Left kidney (tissue), 2 donors: ENCODE results near the gene NCAPD2. TPM values are rescaled to one million over a fixed set of nuclear protein-coding genes. Genes with fewer than 3 reads are reported as not detected.
A peak's percentile ranks its signal among the peaks of the same experiment; 100 is the strongest.
"Not testable (repeated sequence)": the region's sequence is repeated elsewhere in the genome, so short reads cannot be mapped to it uniquely, and the experiment has no call there.

Source experiments
- DNase-seq: peaks from one replicate; pipeline ENCODE4 v3.0.0-alpha.2; 2013
- polyA plus RNA-seq: library from polyadenylated mRNA; unstranded; fragments of 120-200 nt; gene quantifications from one replicate; pipeline ENCODE4 v1.2.1, GENCODE V29; 2013; ENCODE audit not compliant: insufficient read length

Gene NCAPD2
- polyA plus RNA-seq, 1 donor = 83.5 TPM

DNA sequence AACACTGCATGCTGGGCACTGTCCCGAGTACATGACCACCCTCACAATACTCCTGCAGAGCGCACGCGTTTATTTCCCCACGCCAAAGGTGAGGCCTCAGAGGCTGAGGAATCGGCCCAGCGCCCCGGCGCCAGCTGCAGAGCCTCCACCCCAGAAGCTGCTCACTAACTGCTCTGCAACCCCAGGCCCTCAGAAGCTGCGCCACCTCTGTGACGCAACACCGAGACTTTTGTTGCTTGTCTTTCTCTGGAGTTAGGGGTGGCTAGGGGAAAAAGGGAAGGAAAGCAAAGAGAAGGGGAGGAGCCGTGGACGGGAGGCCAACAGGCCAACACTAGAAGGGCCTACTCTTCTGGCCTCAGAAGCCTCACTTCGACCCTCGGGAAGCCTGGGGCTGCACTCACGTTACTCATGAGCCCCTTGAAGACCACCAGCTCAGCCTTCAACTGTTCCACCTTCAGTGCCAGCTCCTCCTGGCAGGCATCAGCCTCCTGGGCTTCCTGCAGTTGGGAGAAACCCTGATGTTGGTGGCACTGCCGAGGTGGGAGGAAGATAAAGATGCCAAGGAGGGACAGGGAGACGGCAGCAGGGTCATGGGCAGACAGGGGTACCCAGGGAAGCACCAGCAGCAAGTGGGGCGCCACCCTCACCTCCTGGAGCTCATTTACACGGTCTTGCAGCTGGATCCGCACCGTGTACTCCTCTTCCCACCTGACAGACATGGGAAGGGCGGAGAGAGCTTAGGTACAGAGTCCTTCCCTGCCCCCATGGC, 56.6 kb downstream of the NCAPD2 start:
- no peak for DNase-seq

DNA sequence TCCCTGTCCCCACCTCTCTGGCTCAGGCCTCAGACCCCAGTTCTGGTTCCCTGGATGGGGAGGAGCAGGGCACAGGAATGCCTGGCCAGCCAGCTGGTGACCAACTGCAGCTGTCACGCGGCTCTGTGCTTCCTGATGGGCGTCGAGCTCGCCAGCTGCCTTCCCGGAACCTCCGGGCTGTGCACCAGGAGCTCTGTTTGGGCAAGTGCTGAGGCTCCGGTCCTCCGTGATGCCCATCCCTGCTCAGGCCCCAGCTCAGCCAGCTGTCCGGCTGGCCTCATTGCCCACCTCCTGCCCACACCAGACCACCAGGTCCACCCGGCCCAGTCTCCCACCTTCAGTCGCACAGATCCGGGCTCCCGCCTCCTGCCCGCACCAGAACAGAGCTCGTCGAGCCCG, 57.2 kb downstream of the NCAPD2 start:
- no peak for DNase-seq

DNA sequence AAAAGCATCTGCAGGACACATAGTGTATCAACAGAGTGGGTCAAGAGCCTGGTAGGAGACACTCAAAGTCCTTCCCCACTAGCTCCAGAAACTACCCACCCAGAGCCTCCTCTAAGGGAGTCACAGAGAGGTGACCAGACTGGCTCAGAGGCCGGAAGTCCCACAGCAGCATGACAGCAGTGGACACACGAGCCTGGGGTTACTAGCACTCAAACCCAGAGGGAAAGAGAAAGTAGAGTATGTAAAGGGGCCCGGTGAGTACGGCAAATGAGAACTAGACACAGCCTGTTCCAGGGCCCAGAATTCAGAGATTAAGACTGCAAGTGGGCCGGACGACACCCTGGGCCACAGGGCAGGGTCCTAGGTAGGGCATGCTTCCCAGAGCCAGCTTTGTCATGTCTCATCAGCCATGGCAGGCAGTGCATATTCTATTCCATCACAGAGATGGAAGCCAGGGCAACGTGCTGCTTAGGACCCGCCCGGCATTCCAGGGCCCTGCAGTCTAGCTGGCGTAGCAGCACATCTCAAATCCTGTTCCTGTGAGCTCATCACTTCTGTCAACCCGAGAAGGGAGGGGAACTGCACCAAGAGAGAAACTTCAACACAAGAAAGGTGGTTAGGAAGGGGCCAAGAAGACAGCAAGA, 57.7 kb downstream of the NCAPD2 start:
- DNase-seq = no peak

DNA sequence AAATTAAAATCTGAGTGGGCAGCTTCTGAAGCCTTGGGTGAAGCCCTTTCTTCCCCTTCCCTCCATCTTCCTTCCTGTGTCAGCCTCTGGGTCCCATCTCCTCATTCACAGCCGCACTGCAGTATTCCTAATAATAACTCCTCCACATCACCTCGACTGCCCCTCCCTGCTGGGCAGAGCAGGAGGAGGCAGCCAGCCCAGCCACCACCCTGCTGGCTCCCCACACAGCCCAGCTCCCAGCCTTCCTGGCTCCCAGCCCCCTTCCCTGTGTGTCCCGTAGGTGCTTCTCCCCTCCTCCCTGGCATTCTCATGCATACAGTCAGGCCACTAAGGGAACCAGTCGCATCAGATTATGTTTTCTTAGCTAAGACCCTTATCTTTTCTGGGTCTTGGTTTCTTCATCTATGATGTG, 58.2 kb downstream of the NCAPD2 start:
- no peak for DNase-seq

DNA sequence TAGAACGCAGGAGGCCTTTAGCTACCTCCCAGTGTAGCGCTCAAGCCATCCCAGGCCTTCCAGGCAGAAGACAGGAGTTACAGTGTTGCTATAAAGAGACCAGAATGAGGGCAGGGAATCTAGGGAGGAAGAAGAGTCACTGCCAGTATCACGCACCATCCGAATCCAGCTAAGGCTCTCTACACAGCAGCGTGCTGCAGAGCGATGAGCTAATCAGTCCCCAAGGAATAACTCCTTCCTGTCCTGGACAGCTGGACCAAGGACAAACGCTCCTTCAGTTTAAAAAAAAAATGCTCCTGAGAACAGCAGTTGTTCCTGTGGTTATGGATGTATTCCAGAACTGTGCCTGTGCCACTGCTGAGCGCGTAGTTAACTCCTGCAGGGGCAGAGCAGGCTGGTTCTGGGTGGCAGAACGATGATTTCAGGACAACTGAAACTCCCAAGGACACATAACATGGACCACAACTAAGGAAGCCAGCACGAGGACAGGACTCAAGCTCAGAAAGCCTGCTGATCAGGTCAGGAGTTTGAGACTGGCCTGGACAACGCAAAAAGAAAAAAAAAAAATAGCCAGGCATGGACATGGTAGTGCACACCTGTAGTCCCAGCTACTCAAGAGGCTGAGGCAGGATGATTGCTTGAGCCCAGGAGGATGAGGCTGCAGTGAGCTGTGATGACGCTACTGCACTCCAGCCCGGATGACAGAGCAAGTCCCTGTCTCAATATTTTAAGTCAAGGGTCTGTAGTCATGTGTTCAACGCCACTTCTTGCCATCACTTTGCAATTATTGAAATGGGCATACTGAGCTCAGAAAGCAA, 59.4 kb downstream of the NCAPD2 start:
- DNase-seq = no peak

DNA sequence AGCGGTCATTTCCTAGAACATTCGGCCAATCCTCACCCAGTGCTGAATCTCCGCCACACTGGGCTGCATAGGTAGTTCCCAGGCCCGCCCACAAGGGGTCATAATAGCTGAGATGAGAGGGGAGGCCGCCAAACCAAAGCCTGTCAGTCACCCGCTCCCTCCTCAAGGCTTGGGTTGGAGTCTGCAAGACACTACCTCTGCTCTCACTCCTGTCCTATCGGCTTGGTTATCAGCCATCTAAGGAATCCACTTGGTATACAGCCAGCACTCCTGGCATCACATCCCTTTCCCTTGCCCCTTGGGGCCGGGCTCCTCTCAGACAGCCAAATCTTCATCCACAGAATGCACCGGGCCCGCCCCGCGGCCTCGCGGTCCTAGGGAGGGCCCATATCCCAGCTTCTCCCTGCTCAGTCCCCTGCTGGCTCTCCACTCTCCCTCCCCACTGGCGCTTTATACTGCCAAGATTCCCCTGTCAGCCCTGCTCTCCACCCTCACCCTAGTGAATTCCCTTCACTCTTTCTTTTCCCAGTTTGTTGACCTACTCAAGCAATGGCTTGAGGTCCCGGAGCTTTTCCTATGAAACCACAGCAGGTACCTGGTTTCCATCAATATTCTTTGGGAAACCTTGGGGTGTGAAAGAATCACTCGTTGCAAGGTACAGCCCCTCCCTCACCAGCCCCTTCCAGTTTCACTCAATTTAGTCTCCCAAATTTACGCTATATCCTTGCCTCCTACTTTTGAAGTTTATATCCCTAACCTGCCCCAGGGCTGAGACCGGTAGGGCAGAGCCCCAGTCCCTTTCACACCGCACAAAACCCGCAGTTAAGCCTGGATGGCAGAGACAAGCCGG, 60.5 kb downstream of the NCAPD2 start:
- DNase-seq = peak; percentile 70

DNA sequence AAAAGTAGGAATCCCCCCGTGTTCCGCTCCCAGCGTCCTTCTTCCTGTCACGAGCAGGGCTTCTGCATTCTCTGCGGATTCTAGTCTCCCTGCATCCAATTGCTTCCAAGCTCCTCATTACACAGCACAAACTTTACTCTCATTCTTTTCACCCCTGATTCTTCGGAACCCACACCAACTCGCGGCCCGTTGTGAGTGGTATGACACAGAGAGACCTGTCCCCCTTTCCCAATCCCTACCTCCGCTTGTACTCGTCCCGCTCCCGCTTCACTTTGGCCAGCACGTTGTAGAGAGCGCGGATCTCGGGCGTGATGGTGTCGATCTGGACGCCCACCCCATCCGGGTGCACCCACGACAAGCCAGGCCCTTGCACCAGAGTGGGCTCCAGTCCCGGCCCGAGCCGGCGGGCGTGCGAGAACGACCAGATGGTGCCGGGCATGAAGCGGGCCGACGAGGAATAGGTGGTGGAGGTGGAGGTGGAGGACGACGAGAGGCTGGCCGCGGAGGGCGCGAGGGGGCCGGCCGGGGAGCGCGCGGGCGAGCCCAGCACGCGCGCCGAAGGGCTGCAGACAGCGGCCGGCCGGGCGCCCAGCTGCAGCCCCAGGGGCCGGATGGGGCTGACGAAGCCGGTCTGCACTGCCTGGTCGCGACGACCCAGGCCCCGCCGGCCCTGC, 61.3 kb downstream of the NCAPD2 start:
- no peak for DNase-seq

DNA sequence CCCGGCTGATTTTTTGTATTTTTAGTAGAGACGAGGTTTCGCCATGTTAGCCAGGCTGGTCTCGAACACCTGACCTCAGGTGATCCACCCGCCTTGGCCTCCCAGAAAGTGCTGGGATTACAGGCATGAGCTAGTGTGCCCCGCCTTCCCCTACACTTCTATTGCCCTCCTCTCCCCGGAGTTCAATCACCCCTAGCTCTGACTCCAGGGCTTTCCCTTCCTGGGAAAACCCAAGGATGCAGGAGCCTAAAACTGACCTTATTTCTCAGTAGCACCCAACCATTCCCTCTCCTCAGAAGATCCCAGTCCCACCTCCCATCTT, 62.6 kb downstream of the NCAPD2 start:
- not testable (repeated sequence) for DNase-seq

DNA sequence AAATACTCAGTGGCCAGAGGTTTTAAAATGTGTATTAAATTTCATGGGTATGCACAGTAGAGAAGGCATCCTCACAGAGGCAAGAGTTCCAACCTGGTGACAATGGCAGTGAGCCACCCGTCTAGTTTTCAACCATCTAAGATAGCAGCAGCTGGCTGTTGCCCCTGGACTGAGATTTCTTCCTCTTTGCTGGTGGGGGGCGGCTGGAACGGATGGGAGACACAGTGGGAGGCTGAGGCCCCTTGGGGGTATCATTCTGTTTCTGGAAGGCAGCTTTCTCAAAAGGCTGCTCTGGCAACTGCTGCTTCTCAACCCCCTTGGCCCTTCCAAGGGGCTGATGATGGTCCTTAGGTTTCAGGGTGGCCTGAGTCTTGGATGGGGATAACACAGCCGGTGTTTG, 63.0 kb downstream of the NCAPD2 start:
- no peak for DNase-seq

DNA sequence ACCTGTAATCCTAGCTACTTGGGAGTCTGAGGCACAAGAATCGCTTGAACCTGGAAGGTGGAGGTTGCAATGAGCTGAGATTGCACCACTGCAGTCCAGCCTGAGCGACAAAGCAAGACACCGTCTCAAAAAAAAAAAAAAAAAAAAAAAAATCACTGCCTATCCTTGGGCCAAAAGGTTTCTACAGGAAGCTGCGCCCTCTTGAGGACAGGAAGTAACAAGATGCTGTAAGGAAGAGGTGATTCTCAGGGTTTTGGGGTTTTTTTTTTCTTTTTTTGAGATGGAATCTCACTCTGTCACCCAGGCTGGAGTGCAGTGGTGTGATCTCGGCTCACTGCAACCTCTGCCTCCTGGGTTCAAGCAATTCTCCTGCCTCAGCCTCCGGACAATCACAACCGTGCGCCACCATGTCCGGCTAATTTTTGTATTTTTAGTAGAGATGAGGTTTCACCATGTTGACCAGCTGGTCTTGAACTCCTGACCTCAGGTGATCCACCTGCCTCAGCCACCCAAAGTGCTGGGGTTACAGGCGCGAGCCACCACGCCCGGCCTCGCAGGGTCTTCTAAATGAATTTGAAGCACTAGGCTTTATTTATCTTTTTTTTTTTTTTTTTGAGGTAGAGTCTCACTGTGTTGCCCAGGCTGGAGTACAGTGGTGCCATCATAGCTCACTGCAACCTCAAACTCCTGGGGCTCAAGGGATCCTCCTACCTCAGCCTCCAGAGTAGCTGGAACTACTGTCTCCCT, 64.3 kb downstream of the NCAPD2 start:
- DNase-seq = not testable (repeated sequence)

DNA sequence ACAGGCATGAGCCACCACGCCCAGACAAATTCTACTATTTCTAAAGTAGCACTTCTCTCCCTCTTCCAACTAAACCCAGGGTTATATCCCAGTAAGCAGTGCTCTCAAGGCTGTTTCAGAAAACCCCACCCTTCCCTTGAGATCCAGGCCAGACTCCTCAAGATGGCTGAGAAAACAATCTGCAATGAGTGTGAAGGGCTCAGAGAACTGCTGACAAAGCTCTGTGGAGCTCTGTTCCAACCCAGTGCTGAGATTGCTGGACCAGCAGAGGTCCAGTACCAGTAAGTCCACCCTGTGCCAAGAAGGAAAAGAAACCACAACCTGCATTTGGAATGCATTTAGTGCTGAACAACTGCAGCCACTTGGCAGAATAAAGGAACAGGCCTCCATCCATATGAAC, 65.6 kb downstream of the NCAPD2 start:
- no peak for DNase-seq

DNA sequence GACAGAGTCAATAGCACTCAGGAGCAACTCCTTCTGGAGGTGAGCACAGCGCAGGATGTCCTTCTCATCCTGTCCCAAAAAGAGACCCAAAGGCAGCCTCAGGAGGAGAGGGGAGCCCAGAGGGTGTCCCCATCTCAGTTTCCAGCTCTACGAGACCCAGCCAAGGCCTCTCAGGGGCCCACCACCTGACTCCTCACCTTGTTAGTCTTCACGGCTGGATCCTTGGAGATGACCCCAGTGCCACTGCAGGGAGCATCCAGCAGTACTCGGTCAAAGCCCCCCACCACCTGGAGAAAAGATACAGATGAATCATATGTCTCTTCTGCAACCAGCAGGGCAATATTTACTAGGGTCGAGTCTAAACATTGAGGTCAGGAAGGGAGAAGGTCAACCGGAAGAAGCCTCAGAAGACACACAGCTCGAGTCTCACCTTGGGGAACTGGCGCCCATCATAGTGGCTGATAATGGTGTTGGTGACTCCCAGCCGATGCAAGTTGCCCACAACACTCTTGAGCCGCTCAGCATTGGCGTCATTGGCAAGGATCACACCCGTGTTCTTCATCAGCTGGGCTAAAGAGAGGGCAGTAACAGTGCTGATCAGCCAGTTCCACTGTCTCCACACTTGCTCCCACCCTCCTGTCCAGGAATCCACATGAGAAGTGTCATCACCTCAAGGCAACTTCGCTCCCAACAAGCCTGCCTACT, 66.8 kb downstream of the NCAPD2 start:
- DNase-seq = no peak

DNA sequence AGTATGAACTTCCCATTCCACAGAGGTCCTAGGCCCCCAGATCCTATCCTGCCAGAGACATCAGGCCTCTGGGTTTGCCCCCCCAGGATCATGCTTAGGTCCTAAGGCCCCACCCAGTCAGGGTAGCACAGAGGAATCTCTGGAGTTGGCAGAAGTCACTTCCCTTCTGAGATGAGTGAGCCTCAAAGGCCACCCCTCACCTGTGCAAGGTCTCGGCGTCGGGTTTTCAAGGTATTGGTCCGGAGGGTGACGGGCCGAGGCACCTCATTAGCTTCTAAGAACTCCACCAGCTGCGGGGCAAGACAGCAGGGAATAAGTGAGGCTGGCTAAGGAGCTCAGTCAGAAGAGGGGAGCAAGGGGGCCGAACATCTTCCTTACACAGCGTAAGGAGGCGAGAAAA, 69.0 kb downstream of the NCAPD2 start:
- no peak for DNase-seq

DNA sequence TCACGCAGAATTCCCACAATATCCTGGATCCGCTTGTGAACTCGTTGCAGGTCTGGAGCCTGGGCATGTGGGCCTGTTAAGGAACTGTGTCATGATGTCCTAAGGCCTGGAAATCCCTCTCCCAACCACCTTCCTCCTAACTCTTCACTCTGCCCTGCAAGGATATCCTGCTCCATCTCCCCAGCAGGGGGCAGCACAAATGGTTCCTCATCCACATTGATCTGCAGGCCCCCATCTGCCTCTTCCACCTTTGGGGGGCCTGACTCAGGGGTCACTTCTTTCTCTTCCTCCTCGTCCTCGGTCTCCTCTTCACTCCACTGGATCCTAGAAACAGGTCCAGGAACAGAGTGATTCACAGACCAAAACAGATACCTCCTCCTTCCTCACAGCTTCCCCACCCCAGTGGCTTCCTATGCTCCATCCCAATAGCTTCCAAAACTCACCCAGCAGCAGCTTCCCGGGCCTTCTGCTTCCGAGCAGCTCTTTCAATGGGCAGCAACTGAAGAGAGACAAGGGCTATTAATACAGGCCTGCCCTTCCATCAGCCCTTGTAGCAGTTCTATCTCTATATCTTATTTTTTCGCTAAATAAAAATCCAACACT, 69.6 kb downstream of the NCAPD2 start:
- no peak for DNase-seq

DNA sequence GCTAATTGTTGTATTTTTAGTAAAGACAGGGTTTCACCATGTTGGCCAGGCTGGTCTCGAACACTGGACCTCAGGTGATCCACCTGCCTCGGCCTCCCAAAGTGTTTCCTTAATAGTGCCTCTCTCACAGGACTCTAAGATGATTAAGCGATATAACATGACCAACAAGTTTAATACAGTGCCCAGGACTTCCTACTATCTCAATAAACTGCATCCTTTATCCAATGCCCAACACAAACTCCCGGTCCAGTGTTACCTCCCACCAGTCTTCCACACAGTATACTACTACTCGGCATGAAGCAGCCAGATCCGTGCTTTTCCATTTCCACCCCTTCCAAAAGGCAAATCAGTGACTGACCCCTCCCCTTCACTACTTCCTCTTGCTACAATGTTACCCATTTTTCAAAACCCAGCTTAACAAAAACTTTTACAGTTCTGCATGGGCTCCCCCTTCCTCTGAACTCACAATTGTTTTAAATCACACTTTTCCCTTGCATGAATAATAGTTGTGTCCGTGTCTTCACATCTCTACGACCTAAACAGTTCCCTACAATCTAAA, 73.3 kb downstream of the NCAPD2 start:
- DNase-seq = no peak

DNA sequence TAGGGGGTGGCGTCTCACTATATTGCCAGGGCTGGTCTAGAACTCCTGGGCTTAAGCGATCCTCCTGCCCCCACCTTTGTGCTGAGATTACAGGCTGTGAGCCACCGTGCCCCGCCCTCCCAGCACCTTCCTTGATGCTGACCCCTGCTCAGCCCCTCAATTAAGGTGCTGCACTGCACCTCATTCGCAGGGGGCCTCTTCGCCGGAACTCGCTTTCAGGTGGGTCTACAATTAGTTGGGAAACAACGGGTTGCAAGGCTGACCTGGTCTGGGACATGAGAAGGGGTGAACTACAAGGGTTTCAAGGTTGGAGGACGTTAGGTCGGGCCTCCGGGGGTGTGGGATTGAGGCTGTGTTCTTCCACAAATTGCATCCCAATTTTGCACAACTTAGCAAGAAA, 75.4 kb downstream of the NCAPD2 start:
- DNase-seq = no peak

DNA sequence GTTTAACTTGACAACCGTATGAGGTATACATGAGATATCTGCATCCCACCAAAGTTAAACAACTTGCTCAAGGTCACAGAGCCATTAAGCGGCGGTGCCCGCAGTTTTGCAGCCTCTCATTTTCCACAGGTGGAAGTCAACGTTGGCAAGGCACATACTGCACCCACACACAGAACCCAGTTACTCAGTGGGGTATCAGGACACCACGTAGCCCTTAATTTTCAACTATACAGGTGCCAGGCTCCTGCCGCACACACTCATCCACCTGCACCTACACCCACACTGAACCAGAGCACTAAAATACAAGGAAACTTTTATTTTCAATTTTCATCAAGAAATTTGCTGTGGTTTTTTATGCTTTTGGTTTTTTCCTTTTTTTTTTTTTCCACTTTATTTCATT, 75.9 kb downstream of the NCAPD2 start:
- no peak for DNase-seq

DNA sequence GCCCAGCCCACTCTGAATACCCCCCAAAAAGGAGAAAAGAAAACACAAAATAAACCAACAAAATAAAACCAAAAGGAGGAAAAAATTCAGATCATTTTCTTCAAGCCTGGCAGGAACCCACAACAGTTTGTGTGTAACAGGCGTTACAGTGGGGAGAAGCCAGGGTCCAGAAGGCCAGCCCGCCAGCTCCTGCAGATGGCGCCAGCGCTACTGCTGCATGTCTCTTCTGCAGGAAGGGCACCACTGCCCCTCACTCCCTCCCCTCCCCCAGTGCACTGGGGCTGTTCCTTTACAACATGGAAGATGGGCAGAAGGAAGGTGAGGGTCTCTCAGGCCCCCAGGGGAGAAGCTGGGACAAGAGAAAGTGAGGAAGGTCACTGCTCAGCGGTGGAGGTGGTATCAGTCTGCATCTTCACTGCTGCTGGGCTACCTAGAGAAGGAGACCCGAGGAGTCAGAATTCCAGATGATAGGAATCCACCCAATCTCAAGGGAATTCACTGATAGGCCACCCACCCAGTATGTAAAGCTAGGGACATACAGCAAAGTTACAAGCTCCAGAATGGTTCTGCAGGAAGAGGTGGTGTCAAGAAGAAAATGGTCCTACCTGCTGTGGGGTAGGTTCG, 76.5 kb downstream of the NCAPD2 start:
- DNase-seq = no peak

DNA sequence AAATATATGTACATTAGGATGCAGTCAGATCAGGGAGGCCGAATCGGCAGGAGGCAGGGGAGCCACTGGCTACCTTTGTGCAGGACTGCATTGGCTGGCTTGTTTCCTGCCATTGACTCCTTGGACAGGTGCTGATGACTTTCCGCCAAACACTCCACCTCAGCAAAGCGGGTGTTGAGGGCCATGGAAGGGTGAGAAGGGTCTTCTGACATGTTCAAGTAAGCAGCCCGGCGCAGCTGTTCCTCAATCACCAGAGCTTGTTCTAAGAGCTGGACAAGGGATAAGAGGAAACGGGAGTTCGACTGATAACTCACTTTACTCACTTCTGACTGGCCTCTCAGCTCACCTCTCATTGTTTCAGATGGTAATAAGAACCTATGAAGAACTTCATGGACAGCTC, 79.1 kb downstream of the NCAPD2 start:
- DNase-seq = no peak
